Calu3 (cell line): ENCODE results near the gene CDC42SE2. TPM values are rescaled to one million over a fixed set of nuclear protein-coding genes. Genes with fewer than 3 reads are reported as not detected.

Source experiments
- BruUV-seq: library from RNA; stranded (reverse); fragments of 400-500 nt; replicated peaks from 2 replicates; lab custom pipeline; 2021; lab: Mats Ljungman, UMichigan
- CTCF ChIA-PET: fragments of 300-600 bp; sonication (Branson Sonifier 250); formaldehyde crosslinking; loops from one replicate; lab custom pipeline; 2022; ENCODE audit warnings: antibody characterized with exemption; lab: Charles Lee
- DNase-seq: peaks from one replicate; pipeline ENCODE4 v3.0.0; 2022
- H3K27ac Mint-ChIP-seq: one replicate; pipeline ENCODE4 v1.8.0; 2022; ENCODE audit warnings: mixed read lengths; ENCODE audit not compliant: unreplicated experiment
- H3K27me3 Mint-ChIP-seq: one replicate; pipeline ENCODE4 v1.8.0; 2022; ENCODE audit warnings: mixed read lengths; ENCODE audit not compliant: unreplicated experiment
- H3K36me3 Mint-ChIP-seq: one replicate; pipeline ENCODE4 v1.8.0; 2022; ENCODE audit warnings: mild to moderate bottlenecking, moderate library complexity, mixed read lengths; ENCODE audit not compliant: insufficient read depth, unreplicated experiment
- H3K4me1 Mint-ChIP-seq: one replicate; pipeline ENCODE4 v1.8.0; 2022; ENCODE audit warnings: mild to moderate bottlenecking, low read depth, mixed read lengths; ENCODE audit not compliant: unreplicated experiment
- H3K4me3 Mint-ChIP-seq: one replicate; pipeline ENCODE4 v1.8.0; 2022; ENCODE audit warnings: mild to moderate bottlenecking, low read depth, moderate library complexity, mixed read lengths; ENCODE audit not compliant: unreplicated experiment
- H3K9me3 Mint-ChIP-seq: one replicate; pipeline ENCODE4 v1.8.0; 2022; ENCODE audit warnings: low read depth, mixed read lengths; ENCODE audit not compliant: unreplicated experiment
- intact Hi-C: fragments of 100-400 bp; cut with micrococcal nuclease; formaldehyde crosslinking; loops from one replicate; pipeline ENCODE4 v1.10.0; 2022; ENCODE audit not compliant: unreplicated experiment
- total RNA-seq: library from RNA; stranded (reverse); gene quantifications from 2 replicates; pipeline ENCODE4 v1.2.3, GENCODE V29; 2022
- TF ChIP-seq, protein P1 (sequence below): fragments of 200-600 bp; IDR thresholded peaks from one replicate; pipeline ENCODE4 v1.8.0; 2022; ENCODE audit warnings: antibody characterized with exemption; ENCODE audit not compliant: unreplicated experiment

The CDC42SE2 gene
- total RNA-seq, 1 experiment from 2014 or later = 63.9 TPM

GRCh38 chr5:131223751-131224386 lies 40.0 kb upstream of the CDC42SE2 start:
- Mint-ChIP-seq H3K27ac (no peak overlapping the region), H3K9me3 (no peaks in the 10 kb centered on the region), H3K27me3 (no peaks in the 10 kb centered on the region), H3K36me3 (no peaks in the 10 kb centered on the region), H3K4me1 (no peaks in the 10 kb centered on the region), H3K4me3 (no peak overlapping the region)
- CTCF ChIA-PET = no interaction called here
- DNase-seq = no peak
- intact Hi-C loops = no loop called here
- no TSS peak for BruUV-seq
- TF ChIP-seq, protein P1, sequence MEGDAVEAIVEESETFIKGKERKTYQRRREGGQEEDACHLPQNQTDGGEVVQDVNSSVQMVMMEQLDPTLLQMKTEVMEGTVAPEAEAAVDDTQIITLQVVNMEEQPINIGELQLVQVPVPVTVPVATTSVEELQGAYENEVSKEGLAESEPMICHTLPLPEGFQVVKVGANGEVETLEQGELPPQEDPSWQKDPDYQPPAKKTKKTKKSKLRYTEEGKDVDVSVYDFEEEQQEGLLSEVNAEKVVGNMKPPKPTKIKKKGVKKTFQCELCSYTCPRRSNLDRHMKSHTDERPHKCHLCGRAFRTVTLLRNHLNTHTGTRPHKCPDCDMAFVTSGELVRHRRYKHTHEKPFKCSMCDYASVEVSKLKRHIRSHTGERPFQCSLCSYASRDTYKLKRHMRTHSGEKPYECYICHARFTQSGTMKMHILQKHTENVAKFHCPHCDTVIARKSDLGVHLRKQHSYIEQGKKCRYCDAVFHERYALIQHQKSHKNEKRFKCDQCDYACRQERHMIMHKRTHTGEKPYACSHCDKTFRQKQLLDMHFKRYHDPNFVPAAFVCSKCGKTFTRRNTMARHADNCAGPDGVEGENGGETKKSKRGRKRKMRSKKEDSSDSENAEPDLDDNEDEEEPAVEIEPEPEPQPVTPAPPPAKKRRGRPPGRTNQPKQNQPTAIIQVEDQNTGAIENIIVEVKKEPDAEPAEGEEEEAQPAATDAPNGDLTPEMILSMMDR = no peak

GRCh38 chr5:131224387-131225201 lies 39.3 kb upstream of the CDC42SE2 start:
- no peak for DNase-seq
- H3K4me3 Mint-ChIP-seq = no peak overlapping the region
- intact Hi-C loops = no loop called here
- no peaks in the 10 kb centered on the region for H3K36me3 Mint-ChIP-seq
- CTCF ChIA-PET = no interaction called here
- TF ChIP-seq, protein P1 = no peak
- no peaks in the 10 kb centered on the region for H3K27me3 Mint-ChIP-seq
- H3K9me3 Mint-ChIP-seq = no peaks in the 10 kb centered on the region
- no peaks in the 10 kb centered on the region for H3K4me1 Mint-ChIP-seq
- no TSS peak for BruUV-seq
- no peak overlapping the region for H3K27ac Mint-ChIP-seq

DNA sequence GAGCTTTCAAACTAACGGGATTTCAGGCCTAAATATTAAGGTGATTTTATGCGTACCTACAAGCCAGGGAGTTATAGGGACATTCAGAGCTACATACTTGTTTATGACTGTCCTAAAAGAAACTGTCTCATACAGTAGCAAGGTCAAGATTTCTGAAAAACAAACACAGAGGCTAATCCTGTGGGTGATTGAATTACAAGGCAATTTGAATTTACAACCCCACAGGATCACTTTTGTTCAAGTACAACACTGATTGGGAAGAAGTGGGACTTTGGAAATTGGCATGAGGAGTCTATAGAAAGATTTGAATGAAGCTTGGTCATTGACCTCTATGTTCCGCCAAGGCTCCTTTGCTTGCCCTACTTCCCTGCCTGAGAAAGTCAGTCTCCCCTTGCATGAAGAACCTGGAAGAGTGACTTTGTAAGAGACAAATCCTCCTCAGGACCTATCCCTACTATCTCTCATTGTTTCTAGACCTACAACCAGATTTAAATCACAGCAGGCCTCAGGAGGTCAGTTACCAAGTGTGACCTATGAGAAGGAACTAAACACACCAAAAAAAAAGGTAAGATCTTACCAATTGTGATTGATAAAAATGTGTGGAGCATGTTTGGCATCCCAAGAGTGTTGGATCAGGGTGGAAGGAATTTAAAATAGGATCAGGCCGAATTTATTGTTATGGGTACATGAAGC lies 38.4 kb upstream of the CDC42SE2 start:
- Mint-ChIP-seq H3K4me3 (no peak overlapping the region), H3K27ac (no peak overlapping the region), H3K36me3 (no peaks in the 10 kb centered on the region), H3K27me3 (no peaks in the 10 kb centered on the region), H3K4me1 (no peaks in the 10 kb centered on the region), H3K9me3 (no peaks in the 10 kb centered on the region)
- DNase-seq = no peak
- TF ChIP-seq, protein P1 = no peak
- no TSS peak for BruUV-seq
- CTCF ChIA-PET = no interaction called here
- intact Hi-C loops = no loop called here

GRCh38 chr5:131226899-131227298 lies 37.0 kb upstream of the CDC42SE2 start:
- H3K27ac Mint-ChIP-seq = no peak overlapping the region
- H3K27me3 Mint-ChIP-seq = no peaks in the 10 kb centered on the region
- H3K9me3 Mint-ChIP-seq = no peaks in the 10 kb centered on the region
- intact Hi-C loops = no loop called here
- H3K4me1 Mint-ChIP-seq = no peaks in the 10 kb centered on the region
- no TSS peak for BruUV-seq
- no peak for DNase-seq
- H3K36me3 Mint-ChIP-seq = no peaks in the 10 kb centered on the region
- CTCF ChIA-PET = no interaction called here
- no peak overlapping the region for H3K4me3 Mint-ChIP-seq
- TF ChIP-seq, protein P1 = no peak
